GM12878 (cell line): ENCODE data around the gene RENBP. TPM values are rescaled to one million over a fixed set of nuclear protein-coding genes. Genes with fewer than 3 reads are reported as not detected.
A peak's percentile ranks its signal among the peaks of the same experiment; 100 is the strongest.

Source experiments
- ATAC-seq: fragments of 200-7000 bp; cut with Tn5 transposase; 3 replicates; pipeline ENCODE4 v1.9.1; 2020; ENCODE audit warnings: mild to moderate bottlenecking, moderate library complexity
- BruUV-seq: library from RNA; stranded (reverse); fragments of 400-500 nt; replicated peaks from 2 replicates; lab custom pipeline; 2021; lab: Mats Ljungman, UMichigan
- CTCF ChIA-PET: fragments of 300-600 bp; sonication (Branson Sonifier 250); formaldehyde crosslinking; extraction: SDS; loops from one replicate; lab custom pipeline; 2021; ENCODE audit warnings: inconsistent platforms; lab: Yijun Ruan, JAX
- POLR2A ChIA-PET: fragments of 350-600 bp; formaldehyde crosslinking; extraction: SDS; loops from one replicate; lab custom pipeline; 2021; ENCODE audit warnings: inconsistent platforms; lab: Charles Lee
- RAD21 ChIA-PET: fragments of 300-600 bp; sonication (Branson Sonifier 250); formaldehyde crosslinking; loops from one replicate; lab custom pipeline; 2023; ENCODE audit warnings: antibody characterized with exemption; ENCODE audit not compliant: unreplicated experiment; lab: Charles Lee
- SMC1A ChIA-PET: fragments of 300-600 bp; sonication (Branson Sonifier 250); formaldehyde crosslinking; loops from one replicate; lab custom pipeline; 2023; ENCODE audit not compliant: unreplicated experiment, uncharacterized antibody; lab: Charles Lee
- DNase-seq: peaks from one replicate; pipeline ENCODE4 v3.0.0-alpha.2; 2011; ENCODE audit warnings: low read depth, low spot score
- FAIRE-seq: peaks from 3 replicates; lab custom pipeline; 2011; peaks lifted over from hg19 to GRCh38; lab: Jason Lieb, UNC
- H2AFZ ChIP-seq: 2 replicates; pipeline ENCODE4 v1.6.0; 2011; ENCODE audit warnings: low read depth, low read length, control low read depth; ENCODE audit not compliant: control insufficient read depth
- H3K27ac ChIP-seq: 2 replicates; pipeline ENCODE4 v1.5.1; 2011; ENCODE audit warnings: control low read depth; ENCODE audit not compliant: control insufficient read depth, insufficient read depth
- H3K27me3 ChIP-seq, 2 experiments: replicated peaks in 1 of 2; 2 replicates each; pipeline versions ENCODE4 v1.6.0 to v1.6.1; 2011; ENCODE audit warnings: low read length in 1 of 2; ENCODE audit not compliant: control insufficient read depth in 2 of 2, insufficient read depth in 2 of 2
- H3K36me3 ChIP-seq, 2 experiments: 2 replicates each; pipeline ENCODE4 v1.5.1; 2011; ENCODE audit warnings: low read length in 1 of 2; ENCODE audit not compliant: control insufficient read depth in 2 of 2, insufficient read depth in 2 of 2
- H3K4me1 ChIP-seq: 2 replicates; pipeline ENCODE4 v1.6.1; 2011; ENCODE audit warnings: mild to moderate bottlenecking, low read length, moderate library complexity, mixed read lengths; ENCODE audit not compliant: control insufficient read depth, insufficient read depth
- H3K4me2 ChIP-seq: 2 replicates; pipeline ENCODE4 v1.6.0; 2011; ENCODE audit warnings: control low read depth; ENCODE audit not compliant: control insufficient read depth, insufficient read depth
- H3K4me3 ChIP-seq: fragments of 200-600 bp; sonication (generic); 2 replicates; pipeline ENCODE4 v1.5.1; 2016
- H3K79me2 ChIP-seq: 2 replicates; pipeline ENCODE4 v1.6.0; 2011; ENCODE audit warnings: low read length; ENCODE audit not compliant: control insufficient read depth, insufficient read depth
- H3K9ac ChIP-seq: 2 replicates; pipeline ENCODE4 v1.8.0; 2011; ENCODE audit warnings: low read length, control low read depth, mixed read lengths; ENCODE audit not compliant: control insufficient read depth, insufficient read depth
- H3K9me3 ChIP-seq: replicated peaks from 3 replicates; pipeline ENCODE4 v1.5.1; 2011; ENCODE audit warnings: mild to moderate bottlenecking, low read length; ENCODE audit not compliant: control insufficient read depth, insufficient read depth
- H4K20me1 ChIP-seq: 2 replicates; pipeline ENCODE4 v1.6.0; 2011; ENCODE audit not compliant: control insufficient read depth, insufficient read depth
- BHLHE40 ChIP-seq, 2 experiments: fragments of 450-650 bp in 1 of 2; IDR thresholded peaks; 2 replicates each; pipeline ENCODE4 v1.6.1; 2011 to 2017; ENCODE audit warnings: low read depth in 2 of 2, borderline replicate concordance in 1 of 2, improper control_type of control experiment in 1 of 2, low read length in 1 of 2, mild to moderate bottlenecking in 1 of 2
- E2F8 ChIP-seq: fragments of 450-650 bp; IDR thresholded peaks from 2 replicates; pipeline ENCODE4 v1.6.1; 2018; ENCODE audit warnings: mild to moderate bottlenecking, low read depth, moderate library complexity; ENCODE audit not compliant: partially characterized antibody
- EGR1 ChIP-seq, 2 experiments: IDR thresholded peaks; 1 replicate in 1 of 2; 2 replicates in 1 of 2; pipeline ENCODE4 v1.6.1; 2011 to 2012; ENCODE audit warnings: low read depth in 2 of 2, low read length in 2 of 2, borderline replicate concordance in 1 of 2, mild to moderate bottlenecking in 1 of 2, moderate library complexity in 1 of 2
- GABPA ChIP-seq: IDR thresholded peaks from 2 replicates; pipeline ENCODE4 v1.6.1; 2014; ENCODE audit warnings: antibody characterized with exemption, low read depth, mild to moderate bottlenecking, inconsistent platforms
- HDAC6 ChIP-seq: fragments of 200-600 bp; sonication (generic); IDR thresholded peaks from one replicate; pipeline ENCODE4 v1.8.0; 2017; ENCODE audit warnings: antibody characterized with exemption; ENCODE audit not compliant: unreplicated experiment
- MYB ChIP-seq: fragments of 150-350 bp; IDR thresholded peaks from 2 replicates; pipeline ENCODE4 v1.6.1; 2014; ENCODE audit warnings: mild to moderate bottlenecking, low read depth, low read length, borderline replicate concordance
- NFYB ChIP-seq: IDR thresholded peaks from 2 replicates; pipeline ENCODE4 v1.6.1; 2011; ENCODE audit warnings: low read depth, mild to moderate bottlenecking, low read length, improper control_type of control experiment, moderate library complexity; ENCODE audit not compliant: insufficient read depth
- RBBP5 ChIP-seq: fragments of 200-600 bp; sonication (generic); conservative IDR thresholded peaks from 2 replicates; pipeline ENCODE4 v1.6.1; 2016
- RELA ChIP-seq: fragments of 450-650 bp; IDR thresholded peaks from 2 replicates; pipeline ENCODE4 v1.8.0; 2014; ENCODE audit warnings: borderline replicate concordance; ENCODE audit not compliant: partially characterized antibody
- RUNX3 ChIP-seq: IDR thresholded peaks from 2 replicates; pipeline ENCODE4 v1.6.1; 2012; ENCODE audit warnings: low read length, inconsistent platforms
- SMAD5 ChIP-seq: IDR thresholded peaks from 2 replicates; pipeline ENCODE4 v1.6.1; 2016; ENCODE audit warnings: antibody characterized with exemption, low read depth
- SUZ12 ChIP-seq: fragments of 200-600 bp; sonication (generic); IDR thresholded peaks from one replicate; pipeline ENCODE4 v1.6.1; 2018; ENCODE audit warnings: antibody characterized with exemption, mild to moderate bottlenecking; ENCODE audit not compliant: unreplicated experiment
- USF1 ChIP-seq: IDR thresholded peaks from 2 replicates; pipeline ENCODE4 v1.6.1; 2011; ENCODE audit warnings: borderline replicate concordance, low read depth, mild to moderate bottlenecking, moderate library complexity, mixed read lengths, low read length; ENCODE audit not compliant: insufficient read depth; ENCODE audit errors: extremely low read length
- YY1 ChIP-seq: IDR thresholded peaks from 2 replicates; pipeline ENCODE4 v1.6.1; 2011; ENCODE audit warnings: low read depth, mild to moderate bottlenecking, low read length
- ZNF384 ChIP-seq: IDR thresholded peaks from 2 replicates; pipeline ENCODE4 v1.6.1; 2012; ENCODE audit warnings: low read depth, mild to moderate bottlenecking, low read length, improper control_type of control experiment, borderline replicate concordance
- WGBS: methylation state at CpG from one replicate; pipeline ENCODE4 v1.1.6; 2016; ENCODE audit warnings: low lambda C conversion rate; ENCODE audit not compliant: insufficient replicate concordance, insufficient coverage; ENCODE audit errors: missing lambda C conversion rate; 5-methylcytosine and 5-hydroxymethylcytosine counted together
- in situ Hi-C: fragments of 300-500 bp; cut with MboI; formaldehyde crosslinking; loops from 9 replicates; pipeline ENCODE4 v1.14.3; 2018; ENCODE audit warnings: mixed read lengths
- intact Hi-C: fragments of 100-400 bp; cut with micrococcal nuclease; formaldehyde crosslinking; loops from one replicate; pipeline ENCODE4 v1.14.2; 2022; ENCODE audit not compliant: unreplicated experiment
- polyA plus RNA-seq, 11 experiments: library from polyadenylated mRNA; depleted of rRNA in 4 of 11; unstranded in 6 of 11; stranded (reverse) in 5 of 11; fragments of >200 nt; fragmentation: Nextera tagmentation in 4 of 11; fragmentation: Illumina TruSeq in 1 of 11; extraction: Ambion mirVana in 4 of 11; extraction: Trizol in 1 of 11; gene quantifications; 1 replicate in 1 of 11; 2 replicates in 10 of 11; pipeline versions ENCODE4 v1.2.1 to v1.2.3, GENCODE V29; 2011 to 2016; ENCODE audit warnings: inconsistent platforms in 2 of 11, missing spikeins in 2 of 11, low read depth in 1 of 11
- total RNA-seq, 4 experiments: library from RNA; depleted of rRNA in 3 of 4; stranded (reverse); fragments of >200 nt in 3 of 4; fragmentation: Illumina TruSeq in 1 of 4; extraction: Trizol in 1 of 4; gene quantifications; 2 replicates each; pipeline versions ENCODE4 v1.2.1 to v1.2.3, GENCODE V29; 2013 to 2021

Gene RENBP
- total and polyA plus RNA-seq, 10 of the 15 experiments (the other 5 are each of a cell fraction or from before 2014, with no cell fraction given) = 0.36 to 4.9 (median 1.8) TPM; not detected in 3

GRCh38 chrX:153984351-153985178 is 40.1 kb upstream of the RENBP start (continued):
- TF ChIP-seq SMAD5 = 0 out of 2 replicates have a peak, but pooled peaks have one; percentile 45
- no peak for TF ChIP-seq HDAC6
- TF ChIP-seq GABPA = no peak
- TF ChIP-seq, all 136 proteins: peak for 4

GRCh38 chrX:153983321-153983801 is 38.9 kb upstream of the RENBP start:
- Histone ChIP-seq H4K20me1 (no peaks in the 10 kb centered on the region), H3K4me3 (no peak overlapping the region), H3K27ac (no peak overlapping the region; the same call in 1 of the 2 replicates), H3K4me1 (peaks cover 39% of the 10 kb centered on the region), H3K79me2 (no peaks in the 10 kb centered on the region; the same call in 1 of the 2 replicates), H3K27me3 (no peaks in the 10 kb centered on the region), H3K9ac (no peak overlapping the region), H2AFZ (no peak overlapping the region), H3K9me3 (no peaks in the 10 kb centered on the region; the same call in 1 of the 3 replicates), H3K4me2 (no peak overlapping the region), H3K36me3 (no peaks in the 10 kb centered on the region)
- in situ Hi-C loops = loop anchor here (10.0 kb wide), 1 partner anchor 59 kb away; the partner anchor contains the start of gene ARHGAP4
- TF ChIP-seq USF1 (peak; percentile 8), MYB (no peak), RBBP5 (no peak), SUZ12 (no peak), RUNX3 (peak; percentile 34), RELA (no peak), EGR1 (IDR thresholded peaks at IDR 0.05; ENCODE audit: borderline replicate concordance in 1 of 2, low read depth in 2 of 2, low read length in 2 of 2) (no peak), BHLHE40 (IDR thresholded peaks at IDR 0.05; ENCODE audit: borderline replicate concordance in 1 of 2, low read depth in 2 of 2, low read length in 1 of 2) (peak in 1 of 2 experiments; percentile 45; a peak in 1 of 4 replicates), ZNF384 (no peak), NFYB (no peak), E2F8 (no peak), YY1 (no peak)
- SMC1A ChIA-PET = no interaction called here
- no TSS peak for BruUV-seq
- intact Hi-C loops = no loop called here
- no peak for FAIRE-seq
- ATAC-seq = no peak
- POLR2A ChIA-PET = no interaction called here
- RAD21 ChIA-PET = no interaction called here
- WGBS = 77% methylated on average over 12 of the region's 12 CpGs
- DNase-seq = no peak
- CTCF ChIA-PET = no interaction called here
